Measurements from ENCODE around the gene SP110. TPM values are rescaled to one million over a fixed set of nuclear protein-coding genes. Genes with fewer than 3 reads are reported as not detected.

SP110 gene
- total RNA-seq (10 to 100 TPM; 18.4 to 24.5 (median 21.4) TPM), polyA plus RNA-seq (10 to 100 TPM; 21.6 to 46.1 TPM)
- long read RNA-seq, donor 1, partial matches to known transcripts: 12 of 24 reads
- long read RNA-seq, donor 1, other reads (novel, unspliced or antisense): 5 of 24 reads
- long read RNA-seq, donor 2: 0 reads
- long read RNA-seq, donor 3, transcript SP110-202 (15 exons, 2,080 nt): major isoform, 8 of 18 reads
- long read RNA-seq, donor 3, partial matches to known transcripts: 4 of 18 reads
- long read RNA-seq, donor 3, other reads (novel, unspliced or antisense): 5 of 18 reads

DNA sequence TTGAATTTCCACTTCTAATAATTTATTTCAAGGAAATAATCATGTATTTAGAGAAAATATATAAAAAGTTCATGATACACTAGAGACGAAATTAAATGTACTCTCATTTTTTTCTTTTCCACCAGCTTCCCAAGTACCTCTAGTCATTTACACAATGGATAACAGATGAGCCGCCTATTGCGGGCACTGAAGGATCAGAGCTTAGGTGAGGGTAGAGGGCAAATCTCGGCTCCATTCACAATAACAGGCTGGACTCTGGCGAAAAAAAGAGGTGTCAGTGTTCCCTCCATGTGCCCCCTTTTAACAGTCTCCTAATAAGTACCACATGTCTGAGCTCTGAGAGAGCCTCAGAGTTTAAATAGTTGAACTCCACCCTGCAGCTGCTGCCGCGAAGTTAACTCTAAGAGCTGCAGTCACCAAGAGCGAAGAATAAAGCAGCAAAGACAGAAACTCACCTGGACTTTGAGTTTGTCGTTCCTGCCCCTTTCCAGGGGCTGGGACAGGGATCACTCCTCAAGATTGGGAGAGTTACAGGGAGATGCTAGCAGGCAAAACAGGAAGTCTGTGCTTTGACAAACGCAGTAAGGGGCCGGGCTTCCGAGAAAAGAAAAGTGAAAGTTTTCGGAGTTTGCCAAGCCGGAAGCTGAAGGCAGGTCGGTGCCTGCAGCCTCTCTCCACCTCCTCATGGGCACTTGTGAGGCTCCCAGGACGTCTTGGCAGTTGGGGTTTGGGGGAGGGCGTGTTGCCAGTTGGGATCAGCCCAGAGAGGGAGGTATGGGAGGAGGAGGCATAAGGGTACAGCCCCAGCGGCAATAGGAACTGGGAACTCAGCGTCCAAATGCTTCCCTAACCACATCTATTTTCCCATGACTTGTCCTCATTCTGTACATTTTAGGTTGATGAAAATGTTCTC, at the start of gene SP110:
TSS of gene SP110 (minus strand) at position 566 of the 913 bp plus-strand sequence. CDS start 3,057 bp downstream, outside the sequence.
- 0 to 1% (median 1%) methylated on average over 19 of the region's 19 CpGs for WGBS, 3 donors
- no peaks in the 10 kb centered on the region for H3K9me3 ChIP-seq
- peaks cover 6% of the 10 kb centered on the region for H3K4me1 ChIP-seq (ENCODE audit: insufficient read depth)
- TF ChIP-seq EP300 (IDR thresholded peaks at IDR 0.05): no peak
- TF ChIP-seq, protein P1, sequence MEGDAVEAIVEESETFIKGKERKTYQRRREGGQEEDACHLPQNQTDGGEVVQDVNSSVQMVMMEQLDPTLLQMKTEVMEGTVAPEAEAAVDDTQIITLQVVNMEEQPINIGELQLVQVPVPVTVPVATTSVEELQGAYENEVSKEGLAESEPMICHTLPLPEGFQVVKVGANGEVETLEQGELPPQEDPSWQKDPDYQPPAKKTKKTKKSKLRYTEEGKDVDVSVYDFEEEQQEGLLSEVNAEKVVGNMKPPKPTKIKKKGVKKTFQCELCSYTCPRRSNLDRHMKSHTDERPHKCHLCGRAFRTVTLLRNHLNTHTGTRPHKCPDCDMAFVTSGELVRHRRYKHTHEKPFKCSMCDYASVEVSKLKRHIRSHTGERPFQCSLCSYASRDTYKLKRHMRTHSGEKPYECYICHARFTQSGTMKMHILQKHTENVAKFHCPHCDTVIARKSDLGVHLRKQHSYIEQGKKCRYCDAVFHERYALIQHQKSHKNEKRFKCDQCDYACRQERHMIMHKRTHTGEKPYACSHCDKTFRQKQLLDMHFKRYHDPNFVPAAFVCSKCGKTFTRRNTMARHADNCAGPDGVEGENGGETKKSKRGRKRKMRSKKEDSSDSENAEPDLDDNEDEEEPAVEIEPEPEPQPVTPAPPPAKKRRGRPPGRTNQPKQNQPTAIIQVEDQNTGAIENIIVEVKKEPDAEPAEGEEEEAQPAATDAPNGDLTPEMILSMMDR (IDR thresholded peaks at IDR 0.05): no peak
- TF ChIP-seq POLR2A (IDR thresholded peaks at IDR 0.05): no peak
- H3K27ac ChIP-seq: peak within 1 kb of the TSS in 1 of 2 donors; percentile 62
- intact Hi-C loops (cut with DNase I): no loop called here
- H3K4me3 ChIP-seq: peak within 1 kb of the TSS; percentile 48
- H3K36me3 ChIP-seq: no peaks in the 10 kb centered on the region
- H3K27me3 ChIP-seq: no peaks in the 10 kb centered on the region
- peak; percentile 72 to 82 (median 79) for DNase-seq

DNA sequence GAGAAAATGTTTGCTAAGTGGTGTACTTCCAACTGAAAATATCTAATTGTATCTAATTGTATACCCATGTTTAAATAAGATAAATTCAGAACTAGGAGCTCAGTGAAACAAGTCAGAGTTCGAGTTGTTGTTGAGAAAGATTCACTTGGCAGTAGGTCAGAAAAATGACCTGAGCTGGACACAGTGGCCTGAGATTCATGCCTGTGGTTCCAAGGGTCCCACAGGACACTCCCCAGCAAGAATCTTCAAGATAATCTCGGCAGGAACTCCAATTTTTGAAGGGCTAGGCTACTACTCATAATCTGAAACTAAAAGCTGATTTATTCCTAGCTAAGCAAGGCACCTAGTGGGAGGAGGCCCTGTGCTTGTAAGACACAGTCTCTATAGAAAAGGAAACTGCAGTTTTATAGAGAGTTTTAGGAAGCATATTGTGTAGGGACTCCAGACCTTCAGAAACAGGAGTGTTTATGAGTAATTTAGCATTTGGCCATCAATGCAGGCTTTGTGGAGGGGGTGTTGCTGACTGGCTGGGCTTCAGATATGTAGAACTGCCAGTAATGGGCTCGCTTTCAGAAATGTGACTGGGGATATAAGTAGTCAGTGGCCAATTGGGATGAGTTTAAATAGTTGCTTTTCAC, 48.9 kb upstream of the SP110 start:
- Histone ChIP-seq H3K4me3 (no peak overlapping the region), H3K9me3 (no peaks in the 10 kb centered on the region), H3K27ac (no peak overlapping the region), H3K36me3 (no peaks in the 10 kb centered on the region), H3K27me3 (no peaks in the 10 kb centered on the region), H3K4me1 (ENCODE audit: insufficient read depth) (no peaks in the 10 kb centered on the region)
- WGBS, 3 donors: 31 to 43% (median 37%) methylated on average over 3 of the region's 3 CpGs
- intact Hi-C loops (cut with DNase I): no loop called here
- TF ChIP-seq, protein P1 (IDR thresholded peaks at IDR 0.05): no peak
- no peak for TF ChIP-seq EP300 (IDR thresholded peaks at IDR 0.05)
- no peak for TF ChIP-seq POLR2A (IDR thresholded peaks at IDR 0.05)
- no peak for DNase-seq

DNA sequence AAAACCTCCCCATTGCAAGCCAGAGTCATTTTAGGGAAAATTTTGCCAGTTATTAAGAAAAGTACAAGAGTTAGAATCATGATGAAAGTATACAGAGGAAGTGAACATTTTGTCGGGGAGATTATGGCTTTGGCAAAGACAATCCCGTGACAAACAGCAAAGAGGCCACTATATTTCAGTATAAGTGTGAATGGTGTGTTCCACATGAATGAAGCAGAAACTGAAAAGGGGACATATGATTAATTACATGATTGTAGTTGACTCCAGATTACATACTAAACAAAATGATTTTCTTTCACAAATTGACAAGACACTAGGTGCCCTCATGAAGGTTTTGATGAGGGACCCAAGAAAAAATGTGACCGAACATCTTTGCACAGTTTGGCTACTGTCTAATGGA, 47.8 kb upstream of the SP110 start:
- Histone ChIP-seq H3K4me1 (ENCODE audit: insufficient read depth) (no peaks in the 10 kb centered on the region), H3K9me3 (no peaks in the 10 kb centered on the region), H3K27me3 (no peaks in the 10 kb centered on the region), H3K27ac (no peak overlapping the region), H3K36me3 (no peaks in the 10 kb centered on the region), H3K4me3 (no peak overlapping the region)
- intact Hi-C loops (cut with DNase I): no loop called here
- TF ChIP-seq EP300 (IDR thresholded peaks at IDR 0.05) (no peak), POLR2A (IDR thresholded peaks at IDR 0.05) (no peak)
- TF ChIP-seq, protein P1 (IDR thresholded peaks at IDR 0.05): no peak
- WGBS, 3 donors: 83 to 91% (median 88%) methylated on average over 3 of the region's 3 CpGs
- DNase-seq: no peak

DNA sequence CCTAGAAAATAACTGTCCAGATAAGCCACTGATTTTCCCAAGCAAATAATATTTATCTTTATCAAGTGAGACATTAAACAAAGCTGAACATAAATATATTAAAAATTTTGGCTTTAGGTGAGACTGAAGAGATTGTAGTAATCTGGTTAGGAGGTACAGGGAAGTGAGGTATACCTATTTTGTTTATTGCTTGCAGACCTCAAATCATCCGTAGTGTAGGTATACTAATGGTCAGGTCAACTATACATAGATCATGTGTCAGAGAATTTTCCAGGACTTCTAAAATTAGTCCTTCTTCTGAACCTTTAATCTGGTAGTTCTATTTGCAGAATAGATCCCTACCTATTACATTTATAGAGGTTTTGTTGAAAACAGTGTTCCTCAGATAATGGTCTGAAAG, 47.3 kb upstream of the SP110 start:
- no peaks in the 10 kb centered on the region for H3K4me1 ChIP-seq (ENCODE audit: insufficient read depth)
- H3K4me3 ChIP-seq: no peak overlapping the region
- no peak for DNase-seq
- TF ChIP-seq POLR2A (IDR thresholded peaks at IDR 0.05) (no peak), EP300 (IDR thresholded peaks at IDR 0.05) (no peak)
- TF ChIP-seq, protein P1 (IDR thresholded peaks at IDR 0.05): no peak
- 83 to 94% (median 89%) methylated on average over 1 of the region's 1 CpG for WGBS, 3 donors
- no peaks in the 10 kb centered on the region for H3K27me3 ChIP-seq
- H3K9me3 ChIP-seq: no peaks in the 10 kb centered on the region
- no peaks in the 10 kb centered on the region for H3K36me3 ChIP-seq
- intact Hi-C loops (cut with DNase I): no loop called here
- no peak overlapping the region for H3K27ac ChIP-seq

Data from ovary (tissue), 10 donors.